A673 (cell line): ENCODE measurements around the gene MRGPRX2. TPM values are rescaled to one million over a fixed set of nuclear protein-coding genes. Genes with fewer than 3 reads are reported as not detected.

ENCODE experiments used
- BruUV-seq: library from RNA; stranded (reverse); fragments of 400-500 nt; replicated peaks from 2 replicates; lab custom pipeline; 2021; lab: Mats Ljungman, UMichigan
- CTCF ChIA-PET: fragments of 300-600 bp; sonication (Branson Sonifier 250); formaldehyde crosslinking; loops from one replicate; lab custom pipeline; 2022; ENCODE audit warnings: antibody characterized with exemption; lab: Charles Lee
- POLR2A ChIA-PET: fragments of 300-600 bp; sonication (Branson Sonifier 250); formaldehyde crosslinking; loops from one replicate; lab custom pipeline; 2022; ENCODE audit warnings: antibody characterized with exemption; ENCODE audit not compliant: low non-redundant PET; lab: Charles Lee
- DNase-seq: peaks from one replicate; pipeline ENCODE4 v3.0.0-alpha.2; 2015; ENCODE audit warnings: low spot score
- H3K27ac ChIP-seq: fragments of 200-600 bp; sonication (generic); 2 replicates; pipeline ENCODE4 v1.5.1; 2016; ENCODE audit warnings: mixed run types, low read depth, mild to moderate bottlenecking, mixed read lengths, antibody characterized with exemption, low read length; ENCODE audit not compliant: poor library complexity, severe bottlenecking
- H3K27me3 ChIP-seq: fragments of 200-600 bp; sonication (generic); replicated peaks from 2 replicates; pipeline ENCODE4 v1.6.1; 2017; ENCODE audit warnings: mixed run types, low read depth, mild to moderate bottlenecking, mixed read lengths, antibody characterized with exemption, low read length; ENCODE audit not compliant: insufficient read depth, poor library complexity
- H3K36me3 ChIP-seq: fragments of 200-600 bp; sonication (generic); 2 replicates; pipeline ENCODE4 v1.6.1; 2016; ENCODE audit warnings: mixed run types, mild to moderate bottlenecking, mixed read lengths, antibody characterized with exemption, low read length; ENCODE audit not compliant: insufficient read depth, poor library complexity, severe bottlenecking
- H3K4me1 ChIP-seq: fragments of 200-600 bp; sonication (generic); 2 replicates; pipeline ENCODE4 v1.6.1; 2017; ENCODE audit warnings: mixed run types, mild to moderate bottlenecking, mixed read lengths, antibody characterized with exemption, low read length; ENCODE audit not compliant: insufficient read depth, poor library complexity, severe bottlenecking
- H3K4me3 ChIP-seq: fragments of 200-600 bp; sonication (generic); 2 replicates; pipeline ENCODE4 v1.5.1; 2016; ENCODE audit warnings: low read depth, mixed run types, mild to moderate bottlenecking, mixed read lengths, low read length; ENCODE audit not compliant: poor library complexity, severe bottlenecking
- H3K9me3 ChIP-seq: fragments of 200-600 bp; sonication (generic); 2 replicates; pipeline ENCODE4 v1.6.1; 2016; ENCODE audit warnings: mixed run types, low read depth, mild to moderate bottlenecking, mixed read lengths, antibody characterized with exemption, low read length; ENCODE audit not compliant: poor library complexity, severe bottlenecking
- CTCF ChIP-seq: fragments of 300-800, 200-600 bp; sonication (generic); conservative IDR thresholded peaks from 2 replicates; pipeline ENCODE4 v1.5.1; 2017; ENCODE audit warnings: low read depth, mild to moderate bottlenecking, antibody characterized with exemption, low read length, moderate library complexity, mixed read lengths
- EZH2 ChIP-seq: fragments of 200-600 bp; sonication (generic); IDR thresholded peaks from 2 replicates; pipeline ENCODE4 v1.6.1; 2017; ENCODE audit warnings: borderline replicate concordance, low read depth, mild to moderate bottlenecking, mixed read lengths, antibody characterized with exemption, low read length; ENCODE audit not compliant: poor library complexity, severe bottlenecking
- intact Hi-C: fragments of 100-400 bp; cut with micrococcal nuclease; formaldehyde crosslinking; loops from one replicate; pipeline ENCODE4 v1.10.0; 2022; ENCODE audit not compliant: unreplicated experiment
- total RNA-seq: library from RNA; stranded (reverse); gene quantifications from 2 replicates; pipeline ENCODE4 v1.2.3, GENCODE V29; 2021

Gene MRGPRX2
- total RNA-seq, 1 experiment from 2014 or later: not detected

- CTCF ChIA-PET: no interaction called here
- no peak for DNase-seq
- Histone ChIP-seq H3K36me3 (no peaks in the 10 kb centered on the region), H3K27ac (no peak overlapping the region), H3K4me1 (no peaks in the 10 kb centered on the region), H3K9me3 (no peaks in the 10 kb centered on the region), H3K27me3 (no peaks in the 10 kb centered on the region), H3K4me3 (no peak overlapping the region)
- intact Hi-C loops: no loop called here
- TF ChIP-seq EZH2 (no peak), CTCF (no peak)
- POLR2A ChIA-PET: no interaction called here
- BruUV-seq: no TSS peak
Observed at GRCh38 chr11:19080579-19080993, 20.1 kb upstream of the MRGPRX2 start.

GRCh38 chr11:19079643-19080440 lies 19.3 kb upstream of the MRGPRX2 start:
- no peaks in the 10 kb centered on the region for H3K9me3 ChIP-seq
- H3K36me3 ChIP-seq: no peaks in the 10 kb centered on the region
- peak; percentile 5 for DNase-seq
- intact Hi-C loops: loop anchor here (5.0 kb wide), 1 partner anchor 177 kb away; no protein-coding TSS in a partner anchor
- ChIA-PET CTCF (no interaction called here), POLR2A (no interaction called here)
- TF ChIP-seq EZH2 (no peak), CTCF (no peak)
- H3K27me3 ChIP-seq: no peaks in the 10 kb centered on the region
- no TSS peak for BruUV-seq
- H3K4me1 ChIP-seq: no peaks in the 10 kb centered on the region
- no peak overlapping the region for H3K27ac ChIP-seq
- no peak overlapping the region for H3K4me3 ChIP-seq

- TF ChIP-seq CTCF (no peak), EZH2 (no peak)
- Histone ChIP-seq H3K36me3 (no peaks in the 10 kb centered on the region), H3K4me3 (no peak overlapping the region), H3K27ac (no peak overlapping the region), H3K9me3 (no peaks in the 10 kb centered on the region), H3K27me3 (no peaks in the 10 kb centered on the region), H3K4me1 (no peaks in the 10 kb centered on the region)
- DNase-seq: no peak
- intact Hi-C loops: loop anchor here (5.0 kb wide), 1 partner anchor 179 kb away; no protein-coding TSS in a partner anchor
- ChIA-PET CTCF (no interaction called here), POLR2A (no interaction called here)
- BruUV-seq: no TSS peak
Observed at GRCh38 chr11:19077965-19078364, 17.4 kb upstream of the MRGPRX2 start.
